HPDE6-E6E7 (cell line): ENCODE data around the gene FAM81B.

Experiments used
- DNase-seq: peaks from one replicate; pipeline ENCODE4 v3.0.0; 2011; ENCODE audit warnings: missing footprints; ENCODE audit errors: extremely low spot score

FAM81B gene

GRCh38 chr5:95471487-95471886 is 80.3 kb downstream of the FAM81B start:
- DNase-seq: no peak

- no peak for DNase-seq
These were observed 80.8 kb downstream of the FAM81B start for GRCh38 chr5:95471942-95472341.

GRCh38 chr5:95484421-95484820 is 93.3 kb downstream of the FAM81B start:
- no peak for DNase-seq

GRCh38 chr5:95486191-95486590 is 95.0 kb downstream of the FAM81B start:
- no peak for DNase-seq

GRCh38 chr5:95487880-95488279 is 96.7 kb downstream of the FAM81B start:
- DNase-seq: no peak
